Dedifferentiated amniotic fluid mesenchymal stem cell (primary cell): Measurements from ENCODE around the gene TNRC18.
"Not testable (repeated sequence)": the region's sequence is repeated elsewhere in the genome, so short reads cannot be mapped to it uniquely, and the experiment has no call there.

Experiments used
- DNase-seq: peaks from one replicate; pipeline ENCODE4 v3.0.0-alpha.2; 2016; ENCODE audit errors: extremely low spot score

Gene TNRC18

GRCh38 chr7:5423306-5423975, at the start of gene TNRC18:
Gene TNRC18, minus strand, starts transcription at chr7:5423834. Its CDS starts 2,588 bp downstream, at chr7:5421246.
- DNase-seq = no peak

- no peak for DNase-seq
Observed at GRCh38 chr7:5472432-5473315, 49.0 kb upstream of the TNRC18 start.

- DNase-seq = not testable (repeated sequence)
Observed at GRCh38 chr7:5471623-5472022, 48.0 kb upstream of the TNRC18 start.

GRCh38 chr7:5470816-5471215, 47.2 kb upstream of the TNRC18 start:
- DNase-seq = no peak

GRCh38 chr7:5470167-5470532, 46.5 kb upstream of the TNRC18 start:
- DNase-seq = no peak

- DNase-seq = no peak
Observed at GRCh38 chr7:5469375-5470166, 45.9 kb upstream of the TNRC18 start.

GRCh38 chr7:5467645-5468044, 44.0 kb upstream of the TNRC18 start:
- no peak for DNase-seq

- no peak for DNase-seq
Observed at GRCh38 chr7:5466551-5466950, 42.9 kb upstream of the TNRC18 start.

GRCh38 chr7:5463031-5463430, 39.4 kb upstream of the TNRC18 start:
- no peak for DNase-seq

- no peak for DNase-seq
Observed at GRCh38 chr7:5462216-5462615, 38.6 kb upstream of the TNRC18 start.

GRCh38 chr7:5458921-5459480, 35.4 kb upstream of the TNRC18 start:
- DNase-seq = no peak

- DNase-seq = no peak
Observed at GRCh38 chr7:5457245-5457735, 33.7 kb upstream of the TNRC18 start.

- DNase-seq = no peak
Observed at GRCh38 chr7:5456409-5456808, 32.8 kb upstream of the TNRC18 start.

GRCh38 chr7:5455581-5456219, 32.1 kb upstream of the TNRC18 start:
- no peak for DNase-seq

GRCh38 chr7:5455175-5455574, 31.5 kb upstream of the TNRC18 start:
- no peak for DNase-seq

- no peak for DNase-seq
Observed at GRCh38 chr7:5454485-5454884, 30.9 kb upstream of the TNRC18 start.

GRCh38 chr7:5453566-5454075, 30.0 kb upstream of the TNRC18 start:
- no peak for DNase-seq

- no peak for DNase-seq
Observed at GRCh38 chr7:5452937-5453540, 29.4 kb upstream of the TNRC18 start.

- DNase-seq = no peak
Observed at GRCh38 chr7:5452470-5452899, 28.9 kb upstream of the TNRC18 start.

- no peak for DNase-seq
Observed at GRCh38 chr7:5451391-5451790, 27.8 kb upstream of the TNRC18 start.
